ENCODE measurements around the gene CCL14. TPM values are rescaled to one million over a fixed set of nuclear protein-coding genes. Genes with fewer than 3 reads are reported as not detected.
"Not testable (repeated sequence)": the region's sequence is repeated elsewhere in the genome, so short reads cannot be mapped to it uniquely, and the experiment has no call there.

Gene CCL14
- total RNA-seq, 2 donors from 2014 or later = 4.1 to 13.0 TPM

GRCh38 chr17:35949401-35949800 lies 37.1 kb downstream of the CCL14 start:
- Histone ChIP-seq H3K27ac (no peak overlapping the region), H3K4me3 (no peak overlapping the region), H3K9me3 (no peaks in the 10 kb centered on the region), H3K36me3 (no peaks in the 10 kb centered on the region), H3K27me3 (no peaks in the 10 kb centered on the region), H3K4me1 (no peaks in the 10 kb centered on the region)
- DNase-seq (ENCODE audit: low spot score) = no peak
- no peak for TF ChIP-seq CTCF (IDR thresholded peaks at IDR 0.05)

GRCh38 chr17:35948092-35948491 lies 38.4 kb downstream of the CCL14 start:
- H3K9me3 ChIP-seq = no peaks in the 10 kb centered on the region
- TF ChIP-seq CTCF (IDR thresholded peaks at IDR 0.05) = no peak
- DNase-seq (ENCODE audit: low spot score) = no peak
- no peak overlapping the region for H3K4me3 ChIP-seq
- H3K27me3 ChIP-seq = no peaks in the 10 kb centered on the region
- no peak overlapping the region for H3K27ac ChIP-seq
- H3K4me1 ChIP-seq = no peaks in the 10 kb centered on the region
- H3K36me3 ChIP-seq = no peaks in the 10 kb centered on the region

- DNase-seq (ENCODE audit: low spot score) = no peak
- no peak overlapping the region for H3K27ac ChIP-seq
- H3K36me3 ChIP-seq = no peaks in the 10 kb centered on the region
- TF ChIP-seq CTCF (IDR thresholded peaks at IDR 0.05) = peak; percentile 67 to 79
- H3K27me3 ChIP-seq = no peaks in the 10 kb centered on the region
- H3K9me3 ChIP-seq = no peaks in the 10 kb centered on the region
- H3K4me1 ChIP-seq = no peaks in the 10 kb centered on the region
- H3K4me3 ChIP-seq = no peak overlapping the region
These were observed 39.4 kb downstream of the CCL14 start for GRCh38 chr17:35947156-35947585.

- no peak overlapping the region for H3K4me3 ChIP-seq
- TF ChIP-seq CTCF (IDR thresholded peaks at IDR 0.05) = no peak
- no peak overlapping the region for H3K27ac ChIP-seq
- no peaks in the 10 kb centered on the region for H3K36me3 ChIP-seq
- no peaks in the 10 kb centered on the region for H3K9me3 ChIP-seq
- H3K27me3 ChIP-seq = no peaks in the 10 kb centered on the region
- DNase-seq (ENCODE audit: low spot score) = no peak
- H3K4me1 ChIP-seq = no peaks in the 10 kb centered on the region
These were observed 42.4 kb downstream of the CCL14 start for GRCh38 chr17:35944151-35944550.

- no peaks in the 10 kb centered on the region for H3K27me3 ChIP-seq
- H3K9me3 ChIP-seq = no peaks in the 10 kb centered on the region
- H3K27ac ChIP-seq = no peak within 1 kb of the TSS
- H3K36me3 ChIP-seq = no peaks in the 10 kb centered on the region
- no peak for DNase-seq (ENCODE audit: low spot score)
- no peak within 1 kb of the TSS for H3K4me3 ChIP-seq
- no peak for TF ChIP-seq CTCF (IDR thresholded peaks at IDR 0.05)
- no peaks in the 10 kb centered on the region for H3K4me1 ChIP-seq
These were observed 43.0 kb downstream of the CCL14 start, which contains the start of gene LYZL6 for GRCh38 chr17:35943537-35943936. TSS of gene LYZL6 (minus strand) at chr17:35943713. CDS start at chr17:35939356, 4,357 bp downstream.

- Histone ChIP-seq H3K9me3 (no peaks in the 10 kb centered on the region), H3K4me3 (no peak overlapping the region), H3K27ac (no peak overlapping the region), H3K36me3 (no peaks in the 10 kb centered on the region), H3K4me1 (no peaks in the 10 kb centered on the region), H3K27me3 (no peaks in the 10 kb centered on the region)
- DNase-seq (ENCODE audit: low spot score) = no peak
- no peak for TF ChIP-seq CTCF (IDR thresholded peaks at IDR 0.05)
These were observed 43.8 kb downstream of the CCL14 start for GRCh38 chr17:35942588-35943186.

GRCh38 chr17:35938492-35938891 lies 48.0 kb downstream of the CCL14 start:
- DNase-seq (ENCODE audit: low spot score); H3K36me3 ChIP-seq; H3K27ac ChIP-seq; H3K4me3 ChIP-seq; H3K4me1 ChIP-seq; H3K27me3 ChIP-seq; H3K9me3 ChIP-seq: not testable (repeated sequence)

All from right atrium auricular region (tissue), 2 donors.